HG03064 (cell line): ENCODE data around the gene ENGASE.
A peak's percentile ranks its signal among the peaks of the same experiment; 100 is the strongest.
"Not testable (repeated sequence)": the region's sequence is repeated elsewhere in the genome, so short reads cannot be mapped to it uniquely, and the experiment has no call there.

ENCODE experiments used
- ATAC-seq: cut with Tn5 transposase; IDR thresholded peaks from one replicate; pipeline ENCODE4 v1.9.1; 2021; ENCODE audit warnings: low read depth; ENCODE audit not compliant: unreplicated experiment

The ENGASE gene, protein sequence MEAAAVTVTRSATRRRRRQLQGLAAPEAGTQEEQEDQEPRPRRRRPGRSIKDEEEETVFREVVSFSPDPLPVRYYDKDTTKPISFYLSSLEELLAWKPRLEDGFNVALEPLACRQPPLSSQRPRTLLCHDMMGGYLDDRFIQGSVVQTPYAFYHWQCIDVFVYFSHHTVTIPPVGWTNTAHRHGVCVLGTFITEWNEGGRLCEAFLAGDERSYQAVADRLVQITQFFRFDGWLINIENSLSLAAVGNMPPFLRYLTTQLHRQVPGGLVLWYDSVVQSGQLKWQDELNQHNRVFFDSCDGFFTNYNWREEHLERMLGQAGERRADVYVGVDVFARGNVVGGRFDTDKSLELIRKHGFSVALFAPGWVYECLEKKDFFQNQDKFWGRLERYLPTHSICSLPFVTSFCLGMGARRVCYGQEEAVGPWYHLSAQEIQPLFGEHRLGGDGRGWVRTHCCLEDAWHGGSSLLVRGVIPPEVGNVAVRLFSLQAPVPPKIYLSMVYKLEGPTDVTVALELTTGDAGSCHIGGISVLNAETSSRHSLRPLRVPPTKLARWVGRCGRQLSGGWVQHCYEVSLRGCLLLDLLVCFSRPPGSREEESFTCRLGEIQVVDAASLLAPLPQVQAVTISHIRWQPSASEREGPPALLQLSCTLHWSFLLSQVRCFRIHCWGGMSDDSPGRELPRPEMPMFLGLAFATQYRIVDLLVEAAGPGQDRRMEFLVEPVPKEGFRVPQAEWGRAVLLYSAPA

DNA sequence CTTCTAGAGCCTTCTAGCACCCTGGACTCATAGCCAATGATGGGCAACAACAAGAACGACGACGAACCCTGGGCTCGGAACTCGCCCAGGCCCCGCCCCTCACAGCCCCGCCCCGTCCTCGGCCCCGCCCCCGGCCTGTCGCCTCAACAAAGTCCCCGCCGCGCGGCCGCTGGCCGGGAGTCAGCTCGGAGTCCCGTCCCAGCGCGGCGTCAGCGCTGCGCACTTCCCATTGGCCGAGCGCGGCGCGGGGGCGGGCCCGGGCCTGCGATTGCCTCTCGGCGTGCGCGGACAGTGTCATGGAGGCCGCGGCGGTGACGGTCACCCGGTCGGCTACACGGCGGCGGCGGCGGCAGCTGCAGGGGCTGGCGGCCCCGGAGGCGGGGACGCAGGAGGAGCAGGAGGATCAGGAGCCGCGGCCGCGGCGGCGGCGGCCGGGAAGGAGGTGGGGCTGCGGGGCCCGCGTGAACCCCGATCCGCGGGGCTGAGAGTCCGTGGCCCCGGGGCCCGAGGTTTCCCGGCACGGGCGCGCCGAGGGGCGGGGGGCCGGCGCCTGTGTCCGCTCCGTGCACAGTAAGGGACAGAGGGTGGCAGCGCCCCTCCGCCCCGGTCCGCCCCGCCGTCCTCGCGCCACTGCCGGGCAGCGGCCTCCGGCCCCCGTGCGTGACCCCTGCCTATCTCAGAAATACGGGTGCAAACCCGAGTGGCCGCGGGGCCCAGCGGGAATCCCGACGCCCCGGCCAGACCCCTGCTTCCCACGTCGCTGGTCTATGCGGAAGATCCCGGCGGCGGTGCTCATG lies at the start of gene ENGASE:
ENGASE (plus strand) TSS at position 176 of the 797 bp plus-strand sequence; CDS start at position 297, 121 bp downstream.
- ATAC-seq, result peak; percentile 83

DNA sequence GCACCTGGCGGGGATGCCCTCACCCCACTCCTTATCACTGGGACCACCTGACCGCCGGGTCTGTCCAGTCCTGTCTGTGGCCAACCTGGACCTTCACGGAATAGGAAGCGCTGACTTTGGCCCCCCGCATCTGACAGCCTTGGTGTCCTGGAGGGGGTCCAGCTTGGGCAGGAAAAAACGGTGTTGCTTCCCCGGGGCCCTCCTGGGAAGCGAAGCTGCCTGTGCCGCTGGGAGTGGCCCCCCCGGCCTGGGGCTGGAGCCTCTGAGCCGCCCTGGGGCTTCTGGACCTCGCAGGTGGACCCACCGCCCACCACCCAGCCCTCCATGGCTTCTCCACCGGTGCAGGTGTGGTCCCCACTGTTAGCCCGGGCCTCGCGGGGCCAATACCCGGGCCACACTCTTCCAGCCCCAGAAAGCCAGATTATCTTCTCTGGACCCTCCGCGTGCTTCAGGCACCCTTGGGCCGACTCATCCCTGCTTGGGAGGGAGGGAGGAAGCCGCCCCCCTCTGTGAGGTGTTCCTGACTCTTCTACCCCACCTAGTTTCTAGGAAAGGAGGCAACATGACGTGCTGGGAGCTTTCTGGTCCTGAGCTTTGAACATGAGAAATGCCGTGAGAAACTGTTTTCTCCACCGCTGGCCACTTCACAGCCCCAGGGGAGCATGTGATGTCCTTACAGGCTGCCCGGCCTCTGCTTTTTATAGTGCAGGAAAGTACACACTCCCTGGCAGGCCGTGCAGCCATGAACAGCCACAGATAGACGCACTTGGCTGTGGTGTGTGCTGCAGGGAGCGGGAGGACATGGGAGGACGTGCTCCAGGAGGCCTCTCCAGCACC lies 49.5 kb upstream of the ENGASE start:
- no peak for ATAC-seq

DNA sequence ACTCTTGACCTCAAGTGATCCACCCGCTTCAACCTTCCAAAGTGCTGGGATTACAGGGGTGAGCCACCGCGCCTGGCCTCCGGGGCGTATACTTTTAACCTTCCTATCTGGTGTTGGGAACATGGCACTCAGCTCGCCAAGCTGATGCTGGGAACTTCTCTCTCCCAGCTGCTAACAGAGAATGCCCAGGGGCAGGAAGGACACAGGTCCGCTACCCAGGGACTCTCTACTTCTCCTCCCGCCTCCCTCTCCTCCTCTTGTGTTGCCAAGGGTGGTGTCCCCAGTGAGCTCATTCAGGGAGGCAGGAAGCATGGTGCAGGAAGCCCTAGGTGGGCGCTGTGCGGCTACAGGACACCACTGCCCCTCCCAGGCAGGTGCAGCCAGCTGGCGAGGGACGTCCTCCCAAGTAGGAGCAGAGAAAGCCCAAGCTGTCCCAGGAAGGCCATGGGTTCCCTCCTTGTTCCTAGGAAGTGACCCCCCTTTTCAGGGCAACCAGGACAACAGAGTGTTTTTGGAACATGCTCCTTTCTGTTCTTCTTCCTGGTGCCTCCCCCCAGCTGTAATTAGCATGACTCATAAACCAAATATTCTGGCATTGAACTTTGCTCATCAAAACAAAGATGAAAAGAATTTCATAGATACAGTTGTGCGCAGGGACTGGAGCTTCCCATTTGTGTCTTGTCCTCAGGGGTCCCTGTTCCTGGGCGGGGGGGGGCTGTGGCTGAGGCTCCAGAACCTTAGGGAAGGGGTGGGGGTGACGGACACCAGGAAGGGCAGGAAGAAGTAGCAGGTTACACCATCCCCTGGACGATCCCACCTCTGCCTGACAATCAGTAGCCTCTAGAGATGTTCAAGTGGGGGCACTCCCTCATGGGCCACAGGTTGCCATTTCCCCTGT lies 48.0 kb upstream of the ENGASE start:
- ATAC-seq, result no peak

DNA sequence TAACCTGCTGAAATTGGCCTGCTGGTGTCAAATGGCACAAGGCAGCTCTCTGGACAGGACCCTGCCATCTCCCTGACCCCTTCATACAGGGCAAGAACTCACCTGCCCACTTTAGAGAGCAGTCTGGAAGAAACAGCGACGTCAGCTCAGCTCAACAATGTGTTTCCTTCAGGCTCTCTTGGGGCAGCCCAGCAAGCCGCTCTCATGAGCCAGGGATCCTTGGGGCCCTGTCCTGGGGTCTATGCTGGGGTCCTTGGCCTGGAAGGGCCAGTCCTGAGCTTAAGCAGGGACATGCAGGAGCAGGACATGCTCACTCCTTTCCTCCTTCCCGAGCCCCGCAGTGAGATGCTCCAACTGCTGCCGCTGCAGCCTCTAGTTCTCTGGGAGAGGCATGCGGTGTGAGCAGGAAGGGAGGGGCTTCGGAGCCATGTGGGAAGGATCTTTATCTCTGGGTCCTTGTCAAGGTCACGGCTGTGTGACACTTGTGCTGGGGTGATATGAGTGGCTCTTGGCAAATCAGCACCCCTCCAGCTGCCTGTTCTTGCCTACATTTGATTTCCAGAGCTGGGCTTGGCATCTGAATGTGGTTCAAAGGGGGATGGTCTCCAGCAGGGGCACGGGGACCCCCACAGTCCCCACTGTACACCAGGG lies 47.2 kb upstream of the ENGASE start:
- ATAC-seq, result no peak

DNA sequence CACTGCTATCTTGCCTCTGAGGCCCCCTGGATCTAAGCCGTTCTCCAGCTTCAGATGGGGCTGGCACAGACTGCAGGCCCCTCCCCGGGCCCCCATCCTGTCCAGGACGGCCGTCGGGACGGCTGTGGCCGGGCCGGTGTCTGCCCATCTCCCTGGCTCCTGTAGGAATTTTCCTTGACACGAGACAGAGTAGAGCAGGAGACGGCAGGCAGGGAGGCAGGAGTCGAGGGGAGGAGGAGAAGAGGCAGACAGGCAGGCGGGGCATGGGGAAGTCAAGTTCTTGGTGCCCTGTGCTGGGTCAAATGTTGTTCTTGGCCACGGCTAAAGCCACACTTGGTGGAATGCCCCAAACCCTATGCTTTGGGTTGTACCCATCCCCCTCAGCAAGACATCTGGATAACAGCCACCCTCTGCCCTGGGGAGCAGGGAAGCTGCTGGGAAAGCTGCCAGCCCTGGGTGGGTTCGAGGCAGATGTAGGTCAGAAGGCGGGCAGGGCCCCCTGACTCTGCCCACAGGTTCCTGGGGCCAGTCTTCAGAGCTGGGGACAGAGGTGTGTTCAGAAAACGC lies 46.6 kb upstream of the ENGASE start:
- no peak for ATAC-seq

DNA sequence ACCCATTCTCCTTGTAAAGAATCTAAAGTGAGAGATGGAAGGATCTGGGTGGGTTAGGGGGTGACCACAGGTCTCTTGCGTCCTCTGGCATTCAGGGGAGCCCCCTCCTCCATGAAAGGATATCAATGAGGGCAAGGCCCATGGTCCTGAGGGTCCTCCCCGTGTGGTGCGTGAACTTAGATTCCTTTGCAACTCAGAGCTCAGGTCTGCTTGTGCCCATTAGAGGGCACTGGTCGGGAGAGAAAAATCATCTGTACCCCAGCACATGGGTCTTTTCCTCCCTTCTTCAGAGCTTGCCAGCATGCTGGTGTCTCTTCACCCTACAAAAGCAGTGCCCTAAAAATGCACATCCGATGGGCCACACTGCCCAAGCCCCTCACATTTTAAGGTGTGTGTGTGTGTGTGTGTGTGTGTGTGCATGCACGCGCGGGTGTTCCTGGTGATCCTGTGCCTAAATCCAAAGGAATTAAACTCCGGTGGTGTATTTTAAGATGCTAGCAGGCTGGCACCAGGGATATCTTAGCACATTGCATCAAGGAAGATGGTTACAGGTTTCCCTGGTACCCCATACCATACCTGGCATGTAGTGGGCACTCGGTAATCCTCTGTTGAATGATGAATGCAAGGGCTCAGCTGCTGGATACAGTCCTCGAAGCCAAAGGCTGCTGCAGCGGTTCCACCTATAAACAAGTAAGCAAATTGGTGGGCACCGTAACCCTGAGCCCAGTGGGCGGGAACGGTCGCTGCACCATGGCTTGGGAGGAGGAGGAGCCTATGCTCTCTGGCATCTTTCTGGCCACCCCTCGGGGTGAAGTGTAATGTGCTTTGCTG lies 45.9 kb upstream of the ENGASE start:
- no peak for ATAC-seq

DNA sequence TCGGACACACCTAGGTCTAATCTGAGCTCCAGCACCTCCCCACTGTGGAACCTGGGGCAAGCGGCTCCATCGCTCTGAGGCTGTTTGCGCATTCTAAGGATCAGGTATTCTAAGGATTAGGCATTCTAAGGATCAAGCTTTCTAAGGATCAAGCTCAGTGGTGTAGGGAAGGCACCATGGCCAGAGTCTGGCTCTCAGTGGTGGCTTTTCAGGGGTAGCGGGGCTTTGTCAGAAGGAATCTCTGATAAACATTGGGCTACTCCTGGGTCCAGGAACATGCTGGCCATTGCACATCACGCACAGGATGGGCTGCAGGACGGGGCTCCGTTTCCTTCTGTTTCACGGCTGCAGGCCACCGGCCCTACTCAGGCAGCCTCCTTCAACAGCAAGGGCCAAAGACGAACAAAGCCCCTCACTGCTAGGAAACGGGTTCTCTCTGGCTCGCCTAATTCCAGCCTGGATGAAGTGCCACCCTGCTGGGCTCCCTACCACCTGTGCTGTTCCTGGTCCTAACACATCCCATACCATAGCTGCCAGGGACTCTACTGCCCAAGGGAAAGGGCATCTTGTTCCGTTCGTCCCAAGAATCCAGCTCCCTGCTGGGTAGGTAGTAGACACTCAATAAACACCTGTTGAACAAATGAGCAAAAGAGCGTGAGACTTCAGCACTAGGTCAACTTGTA lies 45.2 kb upstream of the ENGASE start:
- no peak for ATAC-seq

DNA sequence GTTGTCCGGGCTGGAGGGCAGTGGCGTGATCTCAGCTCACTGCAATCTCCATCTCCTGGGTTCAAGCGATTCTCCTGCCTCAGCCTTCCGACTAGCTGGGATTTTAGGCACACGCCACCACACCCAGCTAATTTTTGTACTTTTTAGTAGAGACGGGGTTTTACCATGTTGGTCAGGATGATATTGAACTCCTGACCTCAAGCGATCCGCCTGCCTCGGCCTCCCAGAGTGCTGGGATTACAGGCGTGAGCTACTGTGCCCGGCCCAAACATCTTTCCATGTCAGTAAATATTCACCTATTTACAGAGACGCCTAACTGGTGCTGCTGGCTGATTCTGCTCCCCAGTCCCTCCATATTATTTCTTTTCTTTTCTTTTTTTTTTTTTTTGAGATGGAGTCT lies 44.0 kb upstream of the ENGASE start:
- not testable (repeated sequence) for ATAC-seq

DNA sequence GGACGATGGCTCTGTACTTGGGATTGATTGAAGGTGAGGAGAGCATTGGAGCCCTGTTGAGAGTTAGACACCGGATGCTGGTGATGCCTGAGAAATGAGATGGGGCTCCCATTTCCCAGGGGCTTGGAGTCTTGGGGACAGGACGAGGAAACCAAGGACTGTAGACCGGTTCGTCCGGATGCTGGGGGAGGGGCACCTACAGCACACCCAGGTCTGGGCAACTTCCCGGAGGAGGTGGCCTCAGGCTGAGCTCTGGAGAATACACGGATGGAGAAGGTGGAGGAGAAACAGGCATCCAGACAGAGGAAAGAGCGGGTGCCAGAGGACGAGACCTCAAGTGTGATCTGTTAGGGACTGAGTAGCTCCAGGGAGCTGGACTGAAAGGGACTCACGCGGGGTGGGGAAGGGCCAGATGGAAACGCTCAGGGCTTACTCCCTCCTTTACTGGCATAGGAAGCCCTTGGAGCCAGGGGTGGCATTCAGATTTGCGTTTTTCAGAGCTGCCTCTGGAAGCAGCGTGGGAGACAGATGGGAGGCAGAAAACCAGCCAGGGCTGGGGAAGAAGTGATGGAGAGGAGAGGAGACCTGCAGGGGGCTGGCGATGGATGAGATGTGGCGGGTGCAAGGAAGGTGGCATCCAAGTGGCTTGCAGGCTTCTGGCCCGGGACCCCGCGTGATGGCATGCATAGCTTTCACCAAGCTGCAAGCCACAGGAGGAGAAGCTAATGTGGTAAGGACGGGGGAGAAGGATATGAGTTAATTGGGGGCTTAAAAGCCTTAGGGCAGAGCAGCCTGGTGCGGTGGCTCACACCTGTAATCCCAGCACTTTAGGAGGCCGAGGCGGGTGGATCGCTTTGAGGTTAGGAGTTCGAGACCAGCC lies 42.4 kb upstream of the ENGASE start:
- ATAC-seq, result no peak

DNA sequence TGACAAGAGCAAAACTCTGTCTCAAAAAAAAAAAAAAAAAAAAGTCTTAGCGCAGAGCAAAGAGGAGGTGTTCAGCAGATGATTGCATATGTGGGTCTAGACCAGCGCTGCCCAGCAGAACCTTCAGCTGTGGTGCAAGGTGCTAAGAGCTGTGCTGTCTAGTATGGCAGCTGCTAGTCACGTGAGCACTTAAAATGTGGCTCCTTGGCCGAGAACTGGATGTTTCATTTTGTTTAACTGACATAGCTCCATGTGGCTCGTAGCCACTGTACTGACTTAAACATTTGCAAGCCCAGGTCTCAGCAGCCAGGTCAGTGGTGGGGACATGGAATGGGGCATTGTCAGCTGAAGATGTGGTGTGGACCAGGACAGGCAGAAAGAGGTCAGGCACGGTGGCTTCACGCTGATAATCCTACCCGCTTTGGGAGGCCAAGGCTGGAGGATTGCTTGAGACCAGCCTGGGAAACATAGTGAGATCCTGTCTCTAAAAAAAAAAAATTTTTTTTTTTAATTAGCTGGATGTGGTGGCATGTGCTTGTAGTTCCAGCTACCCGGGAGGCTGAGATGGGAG lies 41.5 kb upstream of the ENGASE start:
- no peak for ATAC-seq

DNA sequence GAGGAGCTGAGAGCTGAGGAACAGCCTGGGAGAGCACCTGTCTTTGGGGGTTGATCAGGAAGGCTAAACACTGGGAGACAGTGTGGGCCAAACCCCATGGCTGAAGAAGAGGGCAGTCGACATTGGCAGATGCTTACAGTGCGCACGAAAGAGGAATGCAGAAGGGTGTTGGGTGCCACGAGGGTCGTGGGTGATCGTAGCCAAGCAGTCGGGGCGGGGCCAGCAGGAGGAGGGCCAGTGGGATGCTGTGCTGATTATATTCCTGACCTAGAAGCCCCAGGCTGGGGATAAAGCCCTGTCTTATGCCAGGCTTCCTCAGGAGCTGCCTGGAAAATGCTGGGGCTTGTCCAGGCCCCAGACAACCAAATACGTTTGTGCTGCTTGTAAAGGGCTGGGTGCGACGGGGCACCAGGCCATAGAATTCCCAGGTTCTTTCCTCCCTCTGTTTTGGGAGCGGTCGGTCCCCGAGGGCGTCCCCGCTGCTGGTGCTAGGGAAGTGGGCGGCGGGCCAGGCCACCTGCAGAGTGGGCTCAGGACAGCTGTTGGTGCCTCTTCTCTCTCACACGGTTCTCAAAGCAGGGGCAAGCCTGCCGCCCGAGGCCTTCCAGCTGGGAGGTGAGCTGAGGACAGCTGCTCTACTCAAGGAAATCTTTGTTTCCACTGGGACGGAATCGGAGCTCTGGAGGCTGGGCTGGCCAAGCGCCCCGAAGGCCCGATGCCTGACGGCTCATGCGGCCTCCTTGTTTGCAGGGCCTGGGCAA lies 40.7 kb upstream of the ENGASE start:
- ATAC-seq, result no peak

DNA sequence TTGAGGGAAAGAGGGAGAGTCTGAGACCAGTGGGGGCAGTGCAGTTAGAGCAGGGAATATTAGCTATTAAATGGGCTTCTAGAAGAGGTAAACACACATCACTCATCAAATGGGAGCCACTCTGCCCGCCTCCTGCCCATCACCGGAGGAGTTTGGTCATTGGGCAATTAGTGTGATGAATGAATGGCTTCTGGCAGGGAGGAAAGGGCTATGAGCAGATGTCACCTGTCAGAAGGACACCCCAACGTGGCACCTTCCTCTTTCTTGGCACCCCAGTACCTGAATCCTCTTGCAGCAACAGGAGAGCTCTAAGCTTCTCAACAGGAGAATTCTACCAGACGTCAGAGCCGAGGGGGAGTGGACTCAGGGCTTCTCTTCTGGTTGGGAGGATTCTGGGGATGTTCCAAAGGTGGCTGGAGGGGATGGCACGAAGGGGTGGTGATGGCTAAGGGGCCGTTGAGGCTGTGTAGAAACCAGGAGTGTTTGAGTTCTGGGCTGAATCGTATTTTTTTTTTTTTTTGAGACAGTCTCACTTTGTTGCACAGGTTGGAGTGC lies 39.6 kb upstream of the ENGASE start:
- no peak for ATAC-seq

DNA sequence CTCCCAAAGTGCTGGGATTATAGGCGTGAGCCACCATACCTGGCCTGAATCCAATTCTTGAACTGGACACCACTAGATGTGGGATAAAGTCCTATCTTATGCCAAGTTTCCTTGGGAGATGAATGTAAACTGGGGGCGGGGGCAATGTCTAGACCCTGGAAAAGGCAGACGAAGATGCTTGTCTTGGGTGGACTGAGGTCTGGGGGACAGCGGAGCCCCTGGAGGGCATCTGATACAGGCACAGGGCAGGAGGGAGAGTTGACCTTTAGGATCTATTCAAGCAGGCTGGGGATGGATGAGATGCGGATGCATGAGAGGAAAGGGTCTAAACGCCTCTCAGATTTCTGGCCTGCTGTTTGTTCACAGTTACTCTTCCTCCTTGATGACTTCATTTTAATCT lies 38.9 kb upstream of the ENGASE start:
- no peak for ATAC-seq

DNA sequence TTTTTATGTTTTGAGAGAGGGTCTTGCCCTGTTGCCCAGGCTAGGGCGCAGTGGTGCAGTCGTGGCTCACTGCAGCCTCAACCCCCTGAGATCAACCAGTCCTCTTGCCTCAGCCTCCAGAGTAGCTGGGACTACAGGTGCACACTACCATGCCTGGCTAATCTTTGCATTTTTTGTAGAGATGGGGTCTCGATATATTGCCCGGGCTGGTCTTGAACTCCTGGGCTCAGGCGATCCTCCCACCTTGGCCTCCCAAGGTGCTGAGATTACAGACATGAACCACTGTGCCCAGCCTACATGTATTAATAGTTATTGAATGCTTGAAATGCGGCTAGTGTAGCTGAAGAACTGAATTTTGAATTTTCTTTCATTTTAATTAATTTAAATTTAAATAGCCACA lies 38.4 kb upstream of the ENGASE start:
- no peak for ATAC-seq

DNA sequence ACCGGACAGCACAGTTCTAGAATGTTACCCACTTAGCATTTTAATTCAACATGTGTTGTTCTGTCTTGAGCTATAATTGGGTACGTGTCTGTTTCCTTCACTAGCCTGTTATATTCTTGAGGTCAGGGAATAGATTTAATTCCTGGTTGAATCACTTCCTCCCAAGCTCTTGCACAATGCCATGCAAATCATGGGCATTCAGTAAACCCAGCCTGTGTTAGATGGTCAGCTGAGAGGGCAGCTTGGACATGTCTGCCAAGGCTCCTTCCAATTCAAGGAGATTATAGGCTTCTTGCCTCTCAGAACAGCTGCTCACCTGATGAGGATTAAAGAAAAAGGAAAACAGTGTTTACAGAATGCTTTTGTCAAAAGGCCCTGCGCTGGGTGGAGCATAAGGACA lies 38.0 kb upstream of the ENGASE start:
- no peak for ATAC-seq
